ENCODE data around the gene ELAVL2. TPM values are rescaled to one million over a fixed set of nuclear protein-coding genes. Genes with fewer than 3 reads are reported as not detected.

The ELAVL2 gene
- total and polyA plus RNA-seq, 4 donors, result 0.02 to 1.7 TPM; not detected in 2

- Histone ChIP-seq H3K9me3 (ENCODE audit: control insufficient read depth in 4 of 4, insufficient read depth in 3 of 4, low read length in 3 of 4) (peaks cover 0 to 2% (median 0%) of the 10 kb centered on the region in 4 donors), H3K4me3 (no peak overlapping the region), H3K27ac (ENCODE audit: low read depth in 1 of 2, low read length in 1 of 2) (no peak overlapping the region), H3K4me1 (ENCODE audit: control insufficient read depth in 5 of 5, insufficient read depth in 5 of 5, low read length in 5 of 5) (peaks cover 0 to 7% (median 4%) of the 10 kb centered on the region in 5 donors), H3K36me3 (ENCODE audit: control insufficient read depth in 4 of 4, insufficient read depth in 4 of 4, low read length in 4 of 4) (no peaks in the 10 kb centered on the region), H3K27me3 (ENCODE audit: control insufficient read depth in 3 of 3, insufficient read depth in 3 of 3, low read length in 2 of 3) (no peaks in the 10 kb centered on the region), H3K9ac (ENCODE audit: insufficient read depth in 1 of 2, low read length in 2 of 2) (no peak overlapping the region)
- 33 to 51% methylated on average over 2 of the region's 2 CpGs for WGBS, 2 donors
- ATAC-seq (ENCODE audit: insufficient read depth, low FRiP score), result no peak
- no peak for TF ChIP-seq CTCF (IDR thresholded peaks at IDR 0.05; ENCODE audit: control extremely low read depth, extremely low read depth)
- no peak for DNase-seq
These were observed 51.8 kb downstream of the ELAVL2 start for GRCh38 chr9:23774266-23774665.

DNA sequence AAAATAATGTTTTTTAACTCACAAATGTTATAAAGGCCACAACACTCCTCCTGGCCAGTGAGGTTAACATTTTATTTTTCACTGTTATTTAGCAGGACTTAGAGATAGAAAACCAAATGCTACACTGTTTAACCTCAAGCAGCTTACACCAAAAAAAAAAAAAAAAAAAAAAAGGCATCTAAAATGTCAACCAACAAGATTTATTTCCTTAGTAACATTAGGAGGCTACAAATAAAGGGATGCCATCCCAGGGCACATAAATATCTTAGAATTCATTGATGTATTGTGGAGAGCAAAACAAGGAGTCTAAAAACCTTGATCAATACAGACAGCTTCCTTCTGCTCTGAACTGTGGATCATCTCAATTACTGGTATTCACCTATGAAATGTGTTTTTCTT is 53.7 kb downstream of the ELAVL2 start:
- no peaks in the 10 kb centered on the region for H3K27me3 ChIP-seq (ENCODE audit: control insufficient read depth in 3 of 3, insufficient read depth in 3 of 3, low read length in 2 of 3)
- TF ChIP-seq CTCF (IDR thresholded peaks at IDR 0.05; ENCODE audit: control extremely low read depth, extremely low read depth), result no peak
- peaks cover 0 to 2% (median 0%) of the 10 kb centered on the region in 4 donors for H3K9me3 ChIP-seq (ENCODE audit: control insufficient read depth in 4 of 4, insufficient read depth in 3 of 4, low read length in 3 of 4)
- DNase-seq, result no peak
- H3K36me3 ChIP-seq (ENCODE audit: control insufficient read depth in 4 of 4, insufficient read depth in 4 of 4, low read length in 4 of 4), result no peaks in the 10 kb centered on the region
- peaks cover 0 to 8% (median 2%) of the 10 kb centered on the region in 5 donors for H3K4me1 ChIP-seq (ENCODE audit: control insufficient read depth in 5 of 5, insufficient read depth in 5 of 5, low read length in 5 of 5)
- ATAC-seq (ENCODE audit: insufficient read depth, low FRiP score), result no peak
- H3K9ac ChIP-seq (ENCODE audit: insufficient read depth in 1 of 2, low read length in 2 of 2), result no peak overlapping the region
- no peak overlapping the region for H3K27ac ChIP-seq (ENCODE audit: low read depth in 1 of 2, low read length in 1 of 2)
- H3K4me3 ChIP-seq, result no peak overlapping the region

- Histone ChIP-seq H3K9ac (ENCODE audit: insufficient read depth in 1 of 2, low read length in 2 of 2) (no peak overlapping the region), H3K4me1 (ENCODE audit: control insufficient read depth in 5 of 5, insufficient read depth in 5 of 5, low read length in 5 of 5) (peaks cover 0 to 8% (median 2%) of the 10 kb centered on the region in 5 donors), H3K4me3 (no peak overlapping the region), H3K27ac (ENCODE audit: low read depth in 1 of 2, low read length in 1 of 2) (no peak overlapping the region), H3K36me3 (ENCODE audit: control insufficient read depth in 4 of 4, insufficient read depth in 4 of 4, low read length in 4 of 4) (no peaks in the 10 kb centered on the region), H3K27me3 (ENCODE audit: control insufficient read depth in 3 of 3, insufficient read depth in 3 of 3, low read length in 2 of 3) (no peaks in the 10 kb centered on the region), H3K9me3 (ENCODE audit: control insufficient read depth in 4 of 4, insufficient read depth in 3 of 4, low read length in 3 of 4) (peaks cover 0 to 2% (median 0%) of the 10 kb centered on the region in 4 donors)
- DNase-seq, result no peak
- no peak for ATAC-seq (ENCODE audit: insufficient read depth, low FRiP score)
- no peak for TF ChIP-seq CTCF (IDR thresholded peaks at IDR 0.05; ENCODE audit: control extremely low read depth, extremely low read depth)
These were observed 54.2 kb downstream of the ELAVL2 start for GRCh38 chr9:23771746-23772384.
